ENCODE results near the gene LRRC74A.

LRRC74A gene

DNA sequence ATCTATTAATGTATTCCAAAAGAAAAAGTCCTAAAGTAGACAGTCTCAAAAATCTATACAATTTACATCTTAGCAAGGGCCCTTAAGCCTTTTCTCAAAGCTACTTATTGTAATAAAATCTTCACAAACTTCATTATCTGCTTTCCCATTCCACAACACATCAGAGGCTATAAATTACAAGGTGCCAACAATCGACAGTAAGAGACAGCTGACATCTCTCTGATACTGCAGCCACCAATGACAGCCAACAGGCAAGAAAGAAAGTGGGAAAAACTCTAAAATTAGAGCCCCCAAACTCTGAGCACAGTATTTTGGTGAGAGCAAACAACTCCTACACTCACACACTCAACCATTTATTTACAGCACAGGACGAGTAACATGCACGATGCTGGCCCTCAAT, 15.7 kb upstream of the LRRC74A start:
- no peak for DNase-seq (ENCODE audit: low read depth in 4 of 4, low spot score in 1 of 4)

DNA sequence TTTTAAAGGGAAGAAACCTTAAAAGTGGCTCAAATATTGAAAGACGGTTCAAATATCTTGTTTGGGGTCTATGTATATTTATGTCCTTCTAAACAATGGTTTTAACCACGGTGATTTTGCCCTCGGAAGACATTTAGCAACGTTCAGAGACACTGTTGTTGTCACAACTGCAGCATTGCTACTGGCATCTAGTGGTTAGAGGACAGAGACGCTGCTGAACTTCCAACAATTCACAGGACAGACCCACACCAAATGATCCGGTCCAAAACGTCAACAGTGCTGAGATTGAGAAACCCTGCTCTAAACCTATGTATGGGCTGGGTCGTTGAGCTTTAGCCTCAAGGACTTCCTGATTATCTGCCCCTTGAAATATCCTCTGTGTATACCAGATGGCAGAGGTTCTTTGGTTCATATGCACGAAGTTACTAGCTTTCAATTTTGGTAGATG, 15.2 kb upstream of the LRRC74A start:
- no peak for DNase-seq (ENCODE audit: low read depth in 4 of 4, low spot score in 1 of 4)

DNA sequence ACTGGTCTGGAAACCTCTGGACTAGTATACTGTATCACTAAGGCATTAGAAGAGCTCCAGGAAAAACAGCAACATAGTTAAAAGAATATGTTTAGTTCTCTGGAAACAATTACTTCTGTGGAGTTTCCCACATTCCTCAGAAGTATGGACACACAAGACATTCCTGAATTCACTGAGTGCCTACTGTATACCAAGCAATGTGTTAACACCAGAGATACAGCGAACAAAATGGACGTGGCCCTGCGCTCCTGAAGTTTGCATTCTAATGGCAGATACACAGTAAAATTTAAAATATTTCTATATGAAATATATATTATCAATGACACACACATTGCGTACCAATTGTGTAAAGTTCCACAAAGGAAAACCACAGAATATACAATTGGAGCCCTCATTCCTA, 14.6 kb upstream of the LRRC74A start:
- no peak for DNase-seq (ENCODE audit: low read depth in 4 of 4, low spot score in 1 of 4)

DNA sequence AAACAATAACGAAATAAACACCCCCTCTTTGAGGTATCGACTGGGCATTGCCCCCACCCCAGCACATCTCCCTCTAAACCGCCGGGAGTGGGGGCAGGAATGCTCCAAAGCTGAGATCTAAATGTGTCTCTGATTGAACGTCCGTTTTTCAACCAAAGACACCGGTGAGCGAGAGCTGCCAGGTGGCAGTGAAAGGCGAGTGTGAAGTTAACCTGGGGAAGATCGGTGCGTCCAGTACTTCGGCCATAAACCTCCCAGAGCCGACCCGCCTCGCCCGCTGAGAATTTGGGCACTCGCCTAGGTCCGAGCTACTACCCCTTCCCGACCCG, 14.2 kb upstream of the LRRC74A start:
- peak in 1 of 4 experiments; percentile 2 for DNase-seq (ENCODE audit: low read depth in 4 of 4, low spot score in 1 of 4)

DNA sequence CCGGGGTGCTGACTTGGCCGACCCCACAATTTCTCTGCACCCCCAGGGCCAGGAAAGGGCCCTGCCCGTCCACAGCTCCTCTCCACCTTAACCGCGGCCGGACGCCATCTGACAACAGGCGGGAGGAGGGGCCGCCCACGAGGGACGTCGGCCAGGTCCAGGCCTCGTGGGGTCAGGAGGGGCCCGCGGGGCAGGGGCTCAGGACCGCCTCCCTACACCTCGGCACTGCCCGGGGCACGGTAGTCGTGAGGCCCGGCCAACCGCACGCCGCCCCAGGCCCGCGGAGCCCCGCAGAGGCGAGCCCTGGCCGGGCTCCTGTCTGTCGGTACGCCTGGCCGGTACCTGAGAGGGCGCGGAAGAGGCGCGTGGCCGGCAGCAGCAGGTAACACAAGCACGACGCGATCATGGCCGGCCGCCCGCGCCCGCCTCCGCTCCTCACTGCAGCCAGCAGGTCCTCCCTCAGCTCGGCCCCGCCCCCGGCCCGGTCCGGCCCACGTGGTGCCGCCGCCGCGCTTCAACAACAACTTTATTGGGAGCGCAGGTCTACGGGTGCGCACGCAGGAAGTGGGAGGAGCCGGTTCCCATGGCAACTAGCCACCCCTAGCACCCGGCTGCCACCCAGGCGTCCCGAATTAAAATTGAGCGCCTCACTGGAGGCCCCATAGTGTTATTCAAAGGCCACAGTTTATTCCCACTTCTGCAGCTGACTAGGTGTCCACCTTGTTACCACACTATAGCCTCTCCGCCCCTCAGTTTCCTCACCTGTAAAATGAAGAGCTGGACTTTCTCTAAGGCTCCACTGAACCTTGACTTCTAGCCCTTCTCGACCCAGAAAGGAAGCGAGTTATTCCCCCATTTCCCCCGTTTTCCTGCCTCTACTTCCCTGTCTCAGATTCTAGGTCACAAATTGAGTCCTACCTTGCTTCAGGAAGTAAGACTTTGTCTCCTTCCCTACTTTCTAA, 13.5 kb upstream of the LRRC74A start, which contains the start of gene ANGEL1:
ANGEL1 (minus strand) TSS at position 461 of the 962 bp plus-strand sequence; CDS start at position 406, 55 bp downstream.
- DNase-seq (ENCODE audit: low read depth in 4 of 4, low spot score in 1 of 4): peak; percentile 88 to 96 (median 94)

DNA sequence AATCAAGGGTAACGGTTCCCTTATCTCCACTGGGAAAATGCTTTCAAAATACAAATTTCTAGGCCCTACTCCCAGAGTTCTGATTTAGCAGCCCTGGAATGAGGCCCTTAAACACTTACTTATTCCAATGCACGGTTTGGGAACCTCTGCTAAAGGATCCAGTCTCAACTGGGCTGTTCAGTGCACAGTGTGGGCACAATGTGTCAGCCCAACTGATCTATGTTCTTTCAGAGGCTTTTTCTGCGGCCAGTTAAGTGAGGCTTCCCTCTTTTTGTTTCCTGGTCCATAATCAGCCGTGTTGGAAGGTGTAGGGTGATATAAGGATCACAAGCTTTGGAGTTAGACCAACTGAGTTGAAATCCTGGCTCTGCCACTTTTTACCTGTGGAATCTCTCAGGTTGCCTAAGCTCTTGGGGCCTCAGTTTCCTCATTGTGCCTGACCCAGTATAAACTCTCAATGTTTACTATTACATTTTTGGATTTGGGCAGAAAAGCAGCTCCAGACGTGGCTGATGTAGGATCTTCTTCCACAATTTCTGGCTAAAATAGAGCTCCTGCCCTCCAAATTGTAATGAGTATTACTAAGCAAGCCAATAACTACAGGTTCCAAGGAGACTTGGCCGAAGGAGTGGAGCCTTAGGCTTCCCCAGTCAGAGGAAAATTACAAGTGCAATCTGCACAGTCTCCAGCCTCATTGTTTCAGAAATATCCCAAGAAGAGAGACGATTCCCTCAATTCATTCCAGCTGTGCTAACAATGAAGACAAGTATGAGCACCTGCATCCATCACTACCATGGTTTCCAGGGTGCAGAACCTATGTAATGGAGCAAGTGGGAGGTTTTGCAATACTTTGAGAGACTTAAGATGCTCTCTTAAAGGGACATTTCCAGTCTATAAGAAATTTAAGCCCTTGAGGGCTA, 11.2 kb upstream of the LRRC74A start:
- DNase-seq (ENCODE audit: low read depth in 4 of 4, low spot score in 1 of 4): no peak

DNA sequence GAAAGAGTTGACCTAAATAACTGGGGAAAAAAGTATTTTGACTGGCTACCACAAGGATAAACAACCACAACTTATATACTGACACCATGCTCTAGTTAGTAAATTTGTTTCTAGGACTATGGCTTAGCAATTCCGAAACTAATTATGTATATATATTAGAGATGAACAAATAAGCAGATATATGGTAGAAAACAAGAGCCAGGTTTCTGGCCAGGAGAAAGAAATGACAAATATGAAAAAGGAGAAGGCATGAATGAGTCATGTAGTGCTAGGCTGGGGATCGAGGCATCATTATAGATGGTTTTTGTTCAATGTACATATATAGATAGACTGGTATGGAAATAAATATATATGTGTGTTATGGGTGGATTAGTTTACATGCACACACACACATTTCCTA, 5.5 kb upstream of the LRRC74A start:
- DNase-seq (ENCODE audit: low read depth in 4 of 4, low spot score in 1 of 4): no peak

DNA sequence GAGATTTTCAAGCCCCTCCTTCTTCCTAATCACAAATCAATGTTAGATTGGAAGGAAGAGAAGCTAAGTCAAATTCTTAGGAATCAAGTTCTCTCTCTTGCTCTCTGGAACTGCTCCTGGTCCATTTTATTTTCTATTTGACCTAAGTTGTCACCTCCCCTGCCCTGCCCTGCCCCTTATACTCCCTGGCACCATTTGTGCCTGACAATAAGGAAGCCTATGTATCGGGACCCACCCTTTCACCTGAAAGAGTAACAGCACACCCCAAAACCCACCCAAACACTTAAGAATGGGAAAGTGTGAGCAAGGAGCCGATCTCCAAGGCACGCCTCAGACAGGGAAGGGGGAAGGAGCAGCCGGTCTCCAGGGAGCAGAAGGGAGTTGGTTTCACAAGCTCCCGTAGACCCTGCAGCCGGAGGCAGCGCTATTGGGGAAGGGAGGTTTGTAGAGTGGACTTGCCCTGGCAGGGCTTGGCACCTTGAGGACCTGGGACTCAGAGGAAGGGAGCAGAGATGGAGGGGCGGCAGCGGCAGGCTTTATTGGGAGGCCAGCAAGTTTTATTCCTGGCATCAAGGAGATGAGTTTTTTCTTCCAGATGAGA, 1.6 kb downstream of the LRRC74A start:
- no peak for DNase-seq (ENCODE audit: low read depth in 4 of 4, low spot score in 1 of 4)

DNA sequence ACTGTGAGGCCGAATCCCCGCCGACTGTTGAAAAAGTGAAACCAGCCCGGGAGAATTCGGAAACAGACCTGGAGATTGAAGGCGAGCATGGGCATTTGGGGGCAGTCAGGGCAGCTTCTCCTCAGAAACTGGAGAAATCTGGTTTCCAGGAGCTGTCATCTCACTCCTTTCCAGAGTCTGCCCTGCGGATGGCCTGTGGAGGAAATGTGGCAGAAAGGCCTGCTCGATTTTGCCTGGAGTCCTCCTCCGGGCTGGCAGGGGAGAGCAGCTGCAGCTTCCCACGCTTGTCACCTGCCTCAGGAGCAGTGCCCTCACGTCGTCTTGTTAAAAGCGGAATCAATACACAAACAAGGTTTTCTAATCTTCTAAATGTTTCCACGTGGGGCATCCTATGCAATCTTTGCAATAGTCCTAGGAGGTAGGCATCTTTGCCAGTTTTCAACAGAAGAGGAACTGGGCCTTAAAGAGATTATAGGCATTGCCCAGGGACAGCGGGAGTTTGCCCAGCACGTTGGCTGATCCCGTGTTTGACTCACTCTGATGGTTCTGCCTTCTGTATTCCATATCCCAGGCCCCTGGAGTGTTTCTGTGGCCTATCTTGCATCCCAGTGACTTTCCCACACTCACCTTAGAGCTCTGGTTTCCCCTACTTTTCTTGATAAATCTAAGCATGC, 2.3 kb downstream of the LRRC74A start:
- DNase-seq (ENCODE audit: low read depth in 4 of 4, low spot score in 1 of 4): no peak

DNA sequence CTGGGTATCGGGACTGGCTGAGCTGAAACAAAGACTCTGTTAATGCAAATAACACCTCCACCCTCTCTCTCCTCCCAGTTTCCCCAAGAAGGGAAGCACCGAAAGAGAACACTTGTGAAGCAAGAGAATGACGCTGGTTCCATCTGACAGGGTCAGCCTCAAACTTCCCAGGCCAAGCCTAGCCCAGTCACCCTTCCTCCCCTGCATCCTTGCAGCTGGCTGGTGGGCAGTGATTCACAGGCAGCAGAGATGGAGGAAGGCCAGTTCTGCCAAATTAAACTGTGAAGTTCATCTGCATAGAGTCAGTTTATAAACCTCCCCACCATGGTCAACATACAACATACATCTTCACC, 2.8 kb downstream of the LRRC74A start:
- DNase-seq (ENCODE audit: low read depth in 4 of 4, low spot score in 1 of 4): no peak

DNA sequence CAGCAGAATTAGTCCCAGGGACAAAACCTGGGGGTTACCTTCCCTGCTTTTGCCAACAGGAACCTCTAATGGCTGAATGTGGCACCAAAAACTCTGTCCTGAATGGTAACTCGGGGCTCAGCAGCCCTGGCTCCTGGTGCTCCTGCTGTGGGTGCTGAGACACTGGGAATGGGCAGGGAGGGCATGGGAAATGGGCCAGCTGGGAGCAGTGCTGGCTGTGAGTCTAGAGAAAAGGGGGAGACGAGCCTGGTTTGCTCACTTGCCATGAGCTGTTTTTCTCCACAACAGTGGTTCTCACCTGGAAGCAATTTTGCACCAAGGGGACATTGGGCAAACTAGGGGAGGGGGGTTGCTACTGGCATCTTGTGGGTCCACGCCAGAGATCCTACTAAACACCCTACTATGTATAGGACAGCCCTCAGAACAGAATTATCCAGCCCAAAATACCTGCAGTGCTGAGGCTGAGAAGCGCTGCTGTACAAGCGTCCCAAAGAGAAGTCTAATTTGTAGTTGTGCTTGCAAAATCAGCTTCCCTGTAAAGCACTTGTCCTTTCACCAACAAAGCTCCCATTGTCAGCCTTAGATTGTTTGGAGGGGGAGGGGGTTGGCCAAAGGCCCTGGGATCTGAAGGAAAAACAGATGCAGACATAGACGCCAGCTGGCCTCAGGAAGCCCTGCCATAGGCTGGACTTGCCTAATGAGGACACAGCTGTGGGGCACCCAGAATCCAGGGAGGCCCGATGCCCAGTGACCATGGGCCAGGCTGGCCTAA, 3.6 kb downstream of the LRRC74A start:
- no peak for DNase-seq (ENCODE audit: low read depth in 4 of 4, low spot score in 1 of 4)

DNA sequence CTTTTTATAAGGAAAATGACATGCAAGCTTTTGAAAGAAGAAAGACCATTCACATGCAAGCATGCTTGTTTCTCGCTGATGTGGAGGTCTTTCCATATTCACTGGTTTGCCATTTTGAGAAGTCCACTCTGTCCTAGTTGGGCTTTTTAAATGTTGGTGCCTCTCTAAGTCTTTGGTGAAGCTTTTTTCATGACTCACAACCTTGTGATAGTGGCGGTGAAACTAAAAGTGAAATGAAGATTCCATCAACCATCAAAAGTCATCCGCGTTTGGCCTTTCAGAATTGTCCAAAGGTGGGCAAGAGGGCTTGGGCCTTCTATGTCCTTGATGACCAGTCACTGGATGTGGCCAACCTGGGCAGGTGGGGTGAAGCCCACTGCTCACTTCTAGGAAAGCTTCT, 4.3 kb downstream of the LRRC74A start:
- DNase-seq (ENCODE audit: low read depth in 4 of 4, low spot score in 1 of 4): no peak

DNA sequence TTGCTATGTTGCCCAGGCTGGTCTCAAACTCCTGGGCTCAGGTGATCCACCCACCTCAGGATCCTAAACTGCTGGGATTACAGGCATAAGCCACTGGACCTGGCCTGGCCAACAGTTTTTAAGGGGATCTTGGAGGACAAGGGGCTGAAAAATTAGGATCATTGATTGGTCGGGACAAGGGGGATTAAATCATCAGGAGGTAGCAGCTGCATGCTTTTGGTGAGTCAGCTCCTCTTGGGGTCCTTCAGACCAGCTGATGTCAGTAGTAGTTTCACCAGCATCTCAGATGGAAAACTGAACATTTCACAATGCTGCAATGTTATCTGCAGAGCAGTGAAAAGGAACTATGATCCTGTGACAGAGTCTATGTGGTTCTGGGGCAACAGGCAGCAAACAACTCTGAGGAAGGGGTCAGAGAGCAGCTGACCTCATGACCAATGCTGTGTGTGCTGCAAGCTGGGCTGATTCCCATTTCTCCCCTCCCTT, 6.3 kb downstream of the LRRC74A start:
- DNase-seq (ENCODE audit: low read depth in 4 of 4, low spot score in 1 of 4): no peak

DNA sequence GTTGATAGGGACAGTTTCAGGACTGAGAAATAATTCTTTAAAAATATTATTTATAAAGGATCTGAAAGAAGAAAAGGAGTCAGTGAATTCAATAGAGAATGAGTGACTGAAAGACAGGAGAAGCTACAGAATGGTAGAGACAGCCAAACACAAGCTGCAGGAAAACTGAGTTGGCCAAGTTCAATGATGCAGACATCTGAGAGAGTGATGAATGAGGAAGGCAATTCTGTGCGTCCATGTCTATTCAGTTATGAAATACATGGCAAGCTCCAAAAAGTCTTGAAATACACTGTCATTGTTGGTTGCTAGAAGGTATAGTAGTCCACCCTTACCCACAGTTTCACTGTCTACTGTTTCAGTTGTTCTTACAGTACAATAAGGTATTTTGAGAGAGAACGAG, 6.8 kb downstream of the LRRC74A start:
- no peak for DNase-seq (ENCODE audit: low read depth in 4 of 4, low spot score in 1 of 4)

DNA sequence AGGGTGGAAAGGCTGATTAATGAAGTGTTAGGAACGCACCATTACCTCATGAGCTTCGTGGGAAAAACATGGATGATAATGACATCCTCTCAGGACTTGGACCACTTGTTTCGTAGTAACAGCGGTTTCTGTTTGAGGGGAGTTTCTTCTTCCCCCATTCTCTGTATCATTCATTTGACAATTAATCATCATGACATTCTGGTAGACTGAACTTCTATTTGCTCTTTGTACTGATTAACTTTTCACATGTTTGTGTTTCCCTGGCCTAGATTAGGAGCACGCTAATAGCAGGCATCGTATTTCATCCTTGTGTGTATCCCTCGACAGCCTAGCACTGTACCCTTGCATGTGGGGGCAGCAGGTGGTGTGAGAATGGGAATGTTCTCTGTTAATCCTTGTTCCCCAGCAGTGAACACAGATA, 8.0 kb downstream of the LRRC74A start:
- DNase-seq (ENCODE audit: low read depth in 4 of 4, low spot score in 1 of 4): no peak

DNA sequence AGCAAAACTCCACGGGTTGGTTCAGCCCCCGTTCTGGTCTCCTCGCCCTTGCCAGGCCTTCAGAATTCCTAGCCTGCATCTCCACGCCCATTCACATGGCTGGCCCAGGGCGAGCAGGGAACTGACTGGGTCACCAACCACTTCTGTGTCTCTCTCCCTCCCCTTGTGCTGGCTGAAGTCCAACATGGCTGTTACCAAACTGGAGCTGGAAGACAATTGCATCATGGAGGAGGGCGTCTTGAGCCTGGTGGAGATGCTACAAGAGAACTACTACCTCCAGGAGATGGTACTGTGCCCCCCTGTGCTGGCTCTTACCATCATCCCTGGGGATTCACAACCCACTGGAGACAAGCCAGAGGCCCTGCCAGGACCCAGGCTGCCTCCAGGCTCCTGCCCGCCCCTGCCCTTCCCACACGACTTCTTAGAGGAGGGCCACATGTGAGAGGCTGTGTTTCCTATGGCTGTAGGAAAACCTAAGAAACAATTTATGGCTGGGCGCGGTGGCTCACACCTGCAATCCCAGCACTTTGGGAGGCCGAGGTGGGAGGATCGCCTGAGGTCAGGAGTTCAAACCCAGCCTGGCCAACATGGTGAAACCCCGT, 9.9 kb downstream of the LRRC74A start:
- no peak for DNase-seq (ENCODE audit: low read depth in 4 of 4, low spot score in 1 of 4)

DNA sequence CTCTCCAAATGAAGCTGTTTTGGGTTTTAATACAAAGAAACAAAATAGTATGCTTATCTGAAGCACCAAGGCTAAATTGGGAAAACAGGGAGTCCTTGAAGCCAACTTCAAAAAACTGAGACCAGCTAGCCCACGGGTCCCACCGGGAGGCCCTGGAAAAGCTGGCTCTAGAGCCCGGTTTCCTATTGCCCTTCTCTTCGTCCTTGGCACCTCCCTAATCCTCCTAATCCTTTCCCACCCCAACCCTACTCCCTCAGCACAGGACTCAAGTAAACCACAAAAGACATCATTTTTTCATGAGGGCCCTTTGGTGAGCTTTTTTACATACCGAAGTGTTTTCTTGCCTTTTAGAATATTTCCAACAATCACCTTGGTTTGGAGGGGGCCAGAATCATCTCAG, 11.3 kb downstream of the LRRC74A start:
- DNase-seq (ENCODE audit: low read depth in 4 of 4, low spot score in 1 of 4): no peak

DNA sequence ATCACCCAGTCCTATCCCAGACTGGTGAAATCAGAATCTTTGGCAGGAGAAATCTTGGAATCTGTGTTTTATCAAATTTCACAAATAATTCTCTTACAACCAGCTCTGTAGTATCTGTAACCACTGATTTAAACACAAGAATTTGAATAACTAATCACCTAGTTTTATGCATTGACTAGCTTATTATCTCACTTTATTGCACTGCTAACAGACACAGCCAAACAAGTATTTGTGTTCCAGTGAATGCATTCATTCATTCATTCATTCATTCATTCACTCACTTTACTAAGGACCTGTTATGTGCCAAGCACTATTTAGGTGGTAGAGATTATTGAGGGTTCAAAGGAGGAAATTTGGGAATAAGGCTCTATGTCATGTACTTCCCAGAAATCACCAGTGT, 16.2 kb downstream of the LRRC74A start:
- DNase-seq (ENCODE audit: low read depth in 4 of 4, low spot score in 1 of 4): no peak

DNA sequence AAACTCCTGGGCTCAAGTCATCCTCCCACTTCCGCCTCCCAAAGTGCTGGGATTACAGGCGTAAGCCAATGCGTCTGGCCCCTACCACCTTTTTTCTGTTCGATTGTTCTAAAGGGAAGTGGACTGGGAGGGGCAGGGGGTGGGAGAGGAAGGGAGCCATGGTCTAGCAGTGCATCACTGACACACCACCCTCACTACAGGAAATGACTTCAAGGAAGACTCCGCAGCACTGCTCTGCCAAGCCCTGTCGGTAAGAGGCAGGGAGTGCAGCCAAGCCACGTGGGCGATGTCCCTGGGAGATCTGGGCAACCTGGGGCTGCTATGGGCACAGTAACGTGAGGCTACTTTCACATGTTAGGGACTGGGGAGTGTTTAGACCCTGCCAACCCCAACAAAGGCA, 18.0 kb downstream of the LRRC74A start:
- DNase-seq (ENCODE audit: low read depth in 4 of 4, low spot score in 1 of 4): peak; percentile 24 to 48 (median 28)

Data from stimulated activated CD4-positive, alpha-beta T cell treated with anti-CD3 and anti-CD28 coated beads, Interleukin-1b, Interleukin-23, amount 100 ng/mL, for 24 hours (primary cell).